Activated CD8-positive, alpha-beta memory T cell treated with anti-CD3 and anti-CD28 coated beads, Interleukin-2, amount 10 ng/mL, durations not matched to agents 7 days and 5 days (primary cell): Measurements from ENCODE around the gene LPAR2. TPM values are rescaled to one million over a fixed set of nuclear protein-coding genes. Genes with fewer than 3 reads are reported as not detected.

Experiments used
- ATAC-seq: fragments of 150-1000 bp; cut with Tn5 transposase; one replicate; pipeline ENCODE4 v1.10.0; 2021; ENCODE audit warnings: moderate library complexity
- CTCF ChIA-PET: fragments of 350-600 bp; sonication (Branson Sonifier 250); formaldehyde crosslinking; loops from one replicate; lab custom pipeline; 2021; ENCODE audit warnings: antibody characterized with exemption; lab: Charles Lee
- DNase-seq: peaks from one replicate; pipeline ENCODE4 v3.0.0-alpha.2; 2020
- H3K27ac Mint-ChIP-seq: one replicate; pipeline ENCODE4 v1.8.0; 2021; ENCODE audit warnings: mild to moderate bottlenecking, mixed read lengths
- H3K27me3 Mint-ChIP-seq: one replicate; pipeline ENCODE4 v1.8.0; 2021; ENCODE audit warnings: mixed read lengths
- H3K36me3 Mint-ChIP-seq: one replicate; pipeline ENCODE4 v1.8.0; 2021; ENCODE audit warnings: mild to moderate bottlenecking, mixed read lengths
- H3K4me1 Mint-ChIP-seq: one replicate; pipeline ENCODE4 v1.8.0; 2021; ENCODE audit warnings: mixed read lengths
- H3K4me3 Mint-ChIP-seq: one replicate; pipeline ENCODE4 v1.8.0; 2021; ENCODE audit warnings: mild to moderate bottlenecking, moderate library complexity, mixed read lengths
- H3K9me3 Mint-ChIP-seq: one replicate; pipeline ENCODE4 v1.8.0; 2022; ENCODE audit warnings: low read depth, mixed read lengths
- total RNA-seq, 2 experiments: library from RNA; stranded (reverse); gene quantifications; one replicate each; pipeline ENCODE4 v1.2.3, GENCODE V29; 2021

The LPAR2 gene
- total RNA-seq, 2 experiments from 2014 or later = 39.4 to 46.1 TPM

- H3K36me3 Mint-ChIP-seq = peaks cover 50% of the 10 kb centered on the region
Measured at GRCh38 chr19:19661141-19661674, 33.2 kb upstream of the LPAR2 start.

GRCh38 chr19:19659646-19660245 lies 31.7 kb upstream of the LPAR2 start:
- Mint-ChIP-seq H3K4me1 (peaks cover 35% of the 10 kb centered on the region), H3K36me3 (peaks cover 61% of the 10 kb centered on the region), H3K9me3 (no peaks in the 10 kb centered on the region), H3K4me3 (no peak overlapping the region), H3K27me3 (no peaks in the 10 kb centered on the region), H3K27ac (peak overlapping the region; percentile 93)
- CTCF ChIA-PET = interaction anchor here (0.6 to 3.2 kb wide), 2 partner anchors 16 to 259 kb away, joined by 3 to 17 read pairs; partner anchors contain the start of gene GMIP
- DNase-seq = no peak
- no peak for ATAC-seq

More at GRCh38 chr19:19661141-19661674, 33.2 kb upstream of the LPAR2 start:
- CTCF ChIA-PET = interaction anchor here (0.6 to 3.2 kb wide), 9 partner anchors 10 to 268 kb away, joined by 3 to 23 read pairs (median 4); partner anchors contain the start of gene GMIP
- H3K27ac Mint-ChIP-seq = peak overlapping the region; percentile 93
- no peak for ATAC-seq
- peak overlapping the region; percentile 82 for H3K4me3 Mint-ChIP-seq
- H3K4me1 Mint-ChIP-seq = peaks cover 35% of the 10 kb centered on the region
- no peaks in the 10 kb centered on the region for H3K9me3 Mint-ChIP-seq
- DNase-seq = no peak
- H3K27me3 Mint-ChIP-seq = no peaks in the 10 kb centered on the region

- no peak for DNase-seq
- Mint-ChIP-seq H3K27ac (no peak overlapping the region), H3K4me3 (no peak overlapping the region), H3K9me3 (no peaks in the 10 kb centered on the region), H3K36me3 (peaks cover 70% of the 10 kb centered on the region), H3K27me3 (no peaks in the 10 kb centered on the region), H3K4me1 (peaks cover 26% of the 10 kb centered on the region)
- ATAC-seq = no peak
- CTCF ChIA-PET = interaction anchor here (0.9 to 2.7 kb wide), 3 partner anchors 13 to 125 kb away, joined by 3 to 12 read pairs (median 4); partner anchors contain the start of gene GMIP
Measured at GRCh38 chr19:19657397-19657783, 29.4 kb upstream of the LPAR2 start.

- H3K9me3 Mint-ChIP-seq = no peaks in the 10 kb centered on the region
- peaks cover 20% of the 10 kb centered on the region for H3K4me1 Mint-ChIP-seq
- CTCF ChIA-PET = interaction anchor here (0.9 to 2.7 kb wide), 2 partner anchors 13 to 125 kb away, joined by 4 to 12 read pairs; partner anchors contain the start of gene GMIP
- ATAC-seq (no peak), DNase-seq (no peak)
- no peak overlapping the region for H3K27ac Mint-ChIP-seq
- H3K36me3 Mint-ChIP-seq = peaks cover 69% of the 10 kb centered on the region
- H3K27me3 Mint-ChIP-seq = no peaks in the 10 kb centered on the region
- no peak overlapping the region for H3K4me3 Mint-ChIP-seq
Measured at GRCh38 chr19:19656451-19657396, 28.7 kb upstream of the LPAR2 start.

GRCh38 chr19:19655641-19656343 lies 27.8 kb upstream of the LPAR2 start:
- CTCF ChIA-PET = interaction anchor here (1.4 kb wide), 1 partner anchor 102 kb away, joined by 5 read pairs; no protein-coding TSS in a partner anchor
- H3K36me3 Mint-ChIP-seq = peaks cover 65% of the 10 kb centered on the region
- no peaks in the 10 kb centered on the region for H3K27me3 Mint-ChIP-seq
- ATAC-seq (no peak), DNase-seq (no peak)
- no peaks in the 10 kb centered on the region for H3K9me3 Mint-ChIP-seq
- no peak overlapping the region for H3K4me3 Mint-ChIP-seq
- peaks cover 12% of the 10 kb centered on the region for H3K4me1 Mint-ChIP-seq
- no peak overlapping the region for H3K27ac Mint-ChIP-seq

- H3K27me3 Mint-ChIP-seq = no peaks in the 10 kb centered on the region
- peaks cover 11% of the 10 kb centered on the region for H3K4me1 Mint-ChIP-seq
- CTCF ChIA-PET = interaction anchor here (0.6 to 1.4 kb wide), 2 partner anchors 101 to 123 kb away, joined by 3 to 5 read pairs; no protein-coding TSS in a partner anchor
- ATAC-seq = no peak
- no peak overlapping the region for H3K27ac Mint-ChIP-seq
- no peaks in the 10 kb centered on the region for H3K9me3 Mint-ChIP-seq
- H3K36me3 Mint-ChIP-seq = peaks cover 67% of the 10 kb centered on the region
- no peak overlapping the region for H3K4me3 Mint-ChIP-seq
- no peak for DNase-seq
Measured at GRCh38 chr19:19655051-19655594, 27.1 kb upstream of the LPAR2 start.

- no peaks in the 10 kb centered on the region for H3K27me3 Mint-ChIP-seq
- DNase-seq (no peak), ATAC-seq (no peak)
- CTCF ChIA-PET = interaction anchor here (1.4 kb wide), 2 partner anchors 11 to 100 kb away, joined by 5 to 7 read pairs; partner anchors contain the start of gene GMIP
- H3K36me3 Mint-ChIP-seq = peaks cover 60% of the 10 kb centered on the region
- H3K27ac Mint-ChIP-seq = no peak overlapping the region
- no peak overlapping the region for H3K4me3 Mint-ChIP-seq
- H3K9me3 Mint-ChIP-seq = no peaks in the 10 kb centered on the region
- peaks cover 5% of the 10 kb centered on the region for H3K4me1 Mint-ChIP-seq
Measured at GRCh38 chr19:19654441-19654840, 26.4 kb upstream of the LPAR2 start.

GRCh38 chr19:19653597-19654147 lies 25.7 kb upstream of the LPAR2 start:
- CTCF ChIA-PET = interaction anchor here (1.4 kb wide), 1 partner anchor 10 kb away, joined by 7 read pairs; the partner anchor contains the start of gene GMIP
- no peaks in the 10 kb centered on the region for H3K9me3 Mint-ChIP-seq
- no peak overlapping the region for H3K27ac Mint-ChIP-seq

GRCh38 chr19:19652482-19653295 lies 24.7 kb upstream of the LPAR2 start:
- Mint-ChIP-seq H3K27me3 (no peaks in the 10 kb centered on the region), H3K9me3 (no peaks in the 10 kb centered on the region), H3K4me3 (no peak overlapping the region), H3K4me1 (no peaks in the 10 kb centered on the region), H3K27ac (no peak overlapping the region), H3K36me3 (peaks cover 56% of the 10 kb centered on the region)
- ATAC-seq (no peak), DNase-seq (no peak)
- CTCF ChIA-PET = interaction anchor here (1.8 kb wide), 1 partner anchor 9 kb away, joined by 8 read pairs; no protein-coding TSS in a partner anchor

More at GRCh38 chr19:19653597-19654147, 25.7 kb upstream of the LPAR2 start:
- Mint-ChIP-seq H3K27me3 (no peaks in the 10 kb centered on the region), H3K4me1 (peaks cover 5% of the 10 kb centered on the region), H3K36me3 (peaks cover 60% of the 10 kb centered on the region), H3K4me3 (no peak overlapping the region)
- ATAC-seq (no peak), DNase-seq (no peak)

GRCh38 chr19:19651076-19651475 lies 23.1 kb upstream of the LPAR2 start:
- CTCF ChIA-PET = interaction anchor here (0.9 to 4.6 kb wide), 3 partner anchors 11 to 119 kb away, joined by 3 to 29 read pairs (median 8); no protein-coding TSS in a partner anchor
- no peak for ATAC-seq
- H3K27me3 Mint-ChIP-seq = no peaks in the 10 kb centered on the region
- H3K36me3 Mint-ChIP-seq = peaks cover 51% of the 10 kb centered on the region
- no peak for DNase-seq
- H3K4me1 Mint-ChIP-seq = no peaks in the 10 kb centered on the region
- no peak overlapping the region for H3K4me3 Mint-ChIP-seq
- no peak overlapping the region for H3K27ac Mint-ChIP-seq
- no peaks in the 10 kb centered on the region for H3K9me3 Mint-ChIP-seq

GRCh38 chr19:19650331-19650730 lies 22.3 kb upstream of the LPAR2 start:
- H3K4me1 Mint-ChIP-seq = no peaks in the 10 kb centered on the region
- H3K27me3 Mint-ChIP-seq = no peaks in the 10 kb centered on the region
- H3K36me3 Mint-ChIP-seq = peaks cover 51% of the 10 kb centered on the region
- H3K4me3 Mint-ChIP-seq = no peak overlapping the region
- H3K27ac Mint-ChIP-seq = no peak overlapping the region
- DNase-seq (no peak), ATAC-seq (no peak)
- H3K9me3 Mint-ChIP-seq = no peaks in the 10 kb centered on the region
- CTCF ChIA-PET = interaction anchor here (4.6 kb wide), 1 partner anchor 118 kb away, joined by 29 read pairs; no protein-coding TSS in a partner anchor
